AG04449 (cell line): ENCODE results near the gene FN3KRP.

Experiments
- CTCF ChIA-PET: fragments of 350-600 bp; formaldehyde crosslinking; extraction: SDS; loops from one replicate; lab custom pipeline; 2021; ENCODE audit warnings: antibody characterized with exemption; lab: Yijun Ruan, JAX
- POLR2A ChIA-PET: fragments of 400-600, 350-600 bp; formaldehyde crosslinking; extraction: SDS; loops from one replicate; lab custom pipeline; 2020; ENCODE audit warnings: antibody characterized with exemption, inconsistent platforms; lab: Yijun Ruan, JAX
- DNase-seq: peaks from one replicate; pipeline ENCODE4 v3.0.0-alpha.2; 2010; ENCODE audit warnings: low read depth, low spot score
- H3K4me3 ChIP-seq: 2 replicates; pipeline ENCODE4 v1.5.1; 2011; ENCODE audit warnings: low read depth, mild to moderate bottlenecking, control low read depth, low read length
- TF ChIP-seq, protein P1 (sequence below): IDR thresholded peaks from one replicate; pipeline ENCODE4 v1.5.1; 2011; ENCODE audit warnings: mild to moderate bottlenecking, moderate library complexity, low read length, control low read depth, inconsistent platforms; ENCODE audit not compliant: insufficient read depth; ENCODE audit errors: missing control alignments

FN3KRP gene

DNA sequence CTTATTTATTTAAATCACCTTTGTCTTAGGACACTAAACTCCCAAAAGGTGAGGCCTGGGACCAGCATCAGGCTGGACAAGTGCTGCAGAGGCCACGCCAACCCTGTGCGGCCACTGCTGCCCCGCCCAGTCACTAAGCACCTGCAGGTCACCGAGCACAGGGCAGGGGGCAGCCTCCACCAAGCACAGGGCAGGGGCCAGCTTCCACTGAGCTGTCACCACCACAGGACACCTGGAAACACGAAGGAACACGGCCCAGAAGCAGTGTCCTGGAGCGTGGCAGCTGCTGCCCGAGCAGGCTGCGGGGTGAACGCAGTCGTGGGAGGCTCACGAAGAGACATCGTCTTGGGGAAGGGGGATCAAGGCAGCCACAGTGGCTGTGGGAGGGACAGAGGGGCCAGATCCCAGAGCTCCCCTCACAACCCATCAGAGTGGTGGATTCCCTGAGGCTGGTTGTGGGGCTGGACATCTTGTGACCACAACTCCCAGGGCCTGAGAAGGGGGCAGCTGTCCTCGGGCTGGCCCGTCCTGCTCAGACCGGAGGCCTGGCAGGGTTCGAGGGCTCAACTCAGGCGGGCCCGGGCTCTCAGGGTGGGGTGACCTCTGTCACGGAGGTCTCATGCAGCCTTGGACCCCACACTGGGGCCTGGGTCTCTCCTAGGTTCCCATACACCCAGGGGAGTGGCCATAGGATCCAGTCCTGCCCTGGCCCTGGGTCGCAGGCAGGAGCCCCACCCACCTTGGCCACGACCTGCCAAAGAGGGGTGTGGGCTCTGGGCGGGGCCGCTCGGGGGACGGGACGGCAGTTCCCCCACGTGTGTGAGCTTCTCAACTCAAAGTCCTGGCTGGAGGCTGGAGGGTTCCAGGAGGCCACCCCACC is 36.7 kb upstream of the FN3KRP start:
- TF ChIP-seq, protein P1, sequence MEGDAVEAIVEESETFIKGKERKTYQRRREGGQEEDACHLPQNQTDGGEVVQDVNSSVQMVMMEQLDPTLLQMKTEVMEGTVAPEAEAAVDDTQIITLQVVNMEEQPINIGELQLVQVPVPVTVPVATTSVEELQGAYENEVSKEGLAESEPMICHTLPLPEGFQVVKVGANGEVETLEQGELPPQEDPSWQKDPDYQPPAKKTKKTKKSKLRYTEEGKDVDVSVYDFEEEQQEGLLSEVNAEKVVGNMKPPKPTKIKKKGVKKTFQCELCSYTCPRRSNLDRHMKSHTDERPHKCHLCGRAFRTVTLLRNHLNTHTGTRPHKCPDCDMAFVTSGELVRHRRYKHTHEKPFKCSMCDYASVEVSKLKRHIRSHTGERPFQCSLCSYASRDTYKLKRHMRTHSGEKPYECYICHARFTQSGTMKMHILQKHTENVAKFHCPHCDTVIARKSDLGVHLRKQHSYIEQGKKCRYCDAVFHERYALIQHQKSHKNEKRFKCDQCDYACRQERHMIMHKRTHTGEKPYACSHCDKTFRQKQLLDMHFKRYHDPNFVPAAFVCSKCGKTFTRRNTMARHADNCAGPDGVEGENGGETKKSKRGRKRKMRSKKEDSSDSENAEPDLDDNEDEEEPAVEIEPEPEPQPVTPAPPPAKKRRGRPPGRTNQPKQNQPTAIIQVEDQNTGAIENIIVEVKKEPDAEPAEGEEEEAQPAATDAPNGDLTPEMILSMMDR: no peak
- POLR2A ChIA-PET: no interaction called here
- H3K4me3 ChIP-seq: no peak overlapping the region
- DNase-seq: no peak
- CTCF ChIA-PET: interaction anchor here (1.4 to 3.0 kb wide), 3 partner anchors 11 to 28 kb away, joined by 4 to 16 read pairs (median 6); no protein-coding TSS in a partner anchor

DNA sequence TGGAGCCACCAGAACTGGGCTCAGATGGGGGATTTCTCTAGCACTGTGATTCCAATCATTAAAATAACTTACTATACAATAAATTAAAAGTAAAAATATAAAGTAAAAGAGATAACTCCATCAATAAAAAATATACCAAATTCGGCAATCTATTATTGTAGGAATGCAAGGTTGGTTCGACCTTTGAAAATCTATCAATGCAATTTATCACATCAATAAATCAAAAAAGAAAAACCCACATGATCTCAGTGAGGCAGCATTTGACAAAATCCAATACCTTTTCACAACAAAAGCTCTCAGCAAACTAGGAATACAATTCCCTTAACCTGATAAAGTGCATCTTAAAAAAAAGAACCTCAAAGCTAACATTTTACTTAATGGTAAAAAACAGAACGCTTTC is 35.0 kb upstream of the FN3KRP start:
- CTCF ChIA-PET: interaction anchor here (2.1 kb wide), 1 partner anchor 10 kb away, joined by 4 read pairs; no protein-coding TSS in a partner anchor
- no peak overlapping the region for H3K4me3 ChIP-seq
- POLR2A ChIA-PET: no interaction called here
- DNase-seq: no peak
- TF ChIP-seq, protein P1: no peak

DNA sequence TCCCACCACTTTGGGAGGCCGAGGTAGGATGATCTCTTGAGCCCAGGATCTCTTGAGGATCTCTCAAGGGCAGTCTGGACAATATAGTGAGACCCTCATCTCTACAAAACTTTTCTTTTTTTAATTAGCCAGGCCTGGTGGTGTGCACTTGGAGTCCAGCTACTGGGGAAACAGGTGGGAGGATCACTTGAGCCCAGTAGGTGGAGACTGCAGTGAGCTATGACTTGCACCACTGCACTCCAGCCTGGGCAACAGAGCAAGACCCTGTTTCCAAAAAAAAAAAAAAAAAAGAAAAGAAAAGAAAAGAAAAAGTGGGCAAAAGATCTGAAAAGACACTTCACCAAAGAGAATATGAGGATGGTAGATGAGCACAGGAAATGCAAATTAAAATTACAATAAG is 33.0 kb upstream of the FN3KRP start:
- CTCF ChIA-PET: no interaction called here

DNA sequence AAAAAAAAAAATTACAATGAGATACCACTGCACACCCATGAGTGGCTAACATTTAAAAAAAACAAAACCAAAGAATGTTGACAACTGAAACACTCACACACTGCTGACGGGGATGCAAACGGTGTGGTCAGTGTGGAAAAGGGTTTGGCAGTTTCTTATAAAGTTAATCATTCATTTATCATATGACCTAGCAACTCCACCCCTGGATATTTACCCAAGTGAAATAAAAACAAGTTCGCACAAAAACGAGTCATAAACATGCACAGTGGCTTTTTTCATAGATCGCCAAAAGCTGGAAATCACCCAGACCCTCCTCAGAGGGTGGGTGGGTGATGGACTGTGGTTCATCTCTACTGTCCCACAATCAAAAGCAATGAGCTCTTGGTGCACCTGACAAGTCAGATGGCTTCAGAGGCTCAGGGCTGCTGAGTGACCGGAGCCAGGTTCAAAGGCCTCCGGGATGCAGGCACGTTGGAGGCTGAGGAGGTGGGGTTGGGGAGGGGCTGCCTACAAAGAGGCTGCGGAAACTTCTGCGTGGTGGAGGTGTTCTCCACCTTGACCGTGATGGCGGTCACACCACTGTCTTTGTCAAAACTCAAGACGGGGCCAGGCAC is 32.2 kb upstream of the FN3KRP start:
- TF ChIP-seq, protein P1: no peak
- DNase-seq: no peak
- ChIA-PET POLR2A (no interaction called here), CTCF (no interaction called here)
- H3K4me3 ChIP-seq: no peak overlapping the region

More for the DNA sequence above, 33.0 kb upstream of the FN3KRP start:
- H3K4me3 ChIP-seq: no peak overlapping the region
- no peak for DNase-seq
- TF ChIP-seq, protein P1: no peak
- POLR2A ChIA-PET: no interaction called here

DNA sequence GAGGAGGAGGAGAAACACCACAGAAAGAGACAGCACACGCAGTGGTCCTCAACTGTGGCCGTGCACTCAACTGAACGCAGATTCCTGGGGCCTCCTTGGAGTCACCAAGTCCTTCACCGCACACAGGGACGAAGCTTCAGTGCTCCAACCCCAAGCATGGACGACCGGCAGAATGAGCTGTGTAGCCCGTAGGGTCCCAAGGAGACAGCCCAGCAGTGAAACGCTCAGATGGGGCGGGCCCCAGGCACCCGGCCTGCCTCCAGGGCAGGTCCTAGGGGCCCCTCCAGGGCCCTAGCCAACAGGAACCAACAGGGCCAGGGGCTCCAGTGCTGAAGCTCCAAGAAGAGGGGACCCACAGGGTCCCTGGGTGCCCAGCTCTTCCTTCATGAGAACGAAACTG is 31.2 kb upstream of the FN3KRP start:
- POLR2A ChIA-PET: no interaction called here
- no peak for DNase-seq
- CTCF ChIA-PET: no interaction called here
- TF ChIP-seq, protein P1: no peak
- no peak overlapping the region for H3K4me3 ChIP-seq
